Activated naive CD4-positive, alpha-beta T cell treated with anti-CD3 and anti-CD28 coated beads, Interleukin-2, amount 50 U/mL, for 24 hours (primary cell): Measurements from ENCODE around the gene WDR70.
"Not testable (repeated sequence)": the region's sequence is repeated elsewhere in the genome, so short reads cannot be mapped to it uniquely, and the experiment has no call there.

Experiments
- H3K27ac Mint-ChIP-seq: one replicate; pipeline ENCODE4 v1.8.0; 2021; ENCODE audit warnings: mild to moderate bottlenecking, mixed read lengths
- H3K27me3 Mint-ChIP-seq: one replicate; pipeline ENCODE4 v1.8.0; 2021; ENCODE audit warnings: mixed read lengths
- H3K36me3 Mint-ChIP-seq: one replicate; pipeline ENCODE4 v1.8.0; 2021; ENCODE audit warnings: mixed read lengths
- H3K4me1 Mint-ChIP-seq: one replicate; pipeline ENCODE4 v1.8.0; 2021; ENCODE audit warnings: mixed read lengths
- H3K4me3 Mint-ChIP-seq: one replicate; pipeline ENCODE4 v1.8.0; 2021; ENCODE audit warnings: mild to moderate bottlenecking, mixed read lengths
- H3K9me3 Mint-ChIP-seq: one replicate; pipeline ENCODE4 v1.8.0; 2021; ENCODE audit warnings: mixed read lengths

Gene WDR70

GRCh38 chr5:37688925-37689324, 309.8 kb downstream of the WDR70 start:
- Mint-ChIP-seq H3K36me3 (peaks cover 26% of the 10 kb centered on the region), H3K9me3 (peaks cover 11% of the 10 kb centered on the region)
- H3K4me3 Mint-ChIP-seq, H3K4me1 Mint-ChIP-seq, H3K27me3 Mint-ChIP-seq, H3K27ac Mint-ChIP-seq: not testable (repeated sequence)

DNA sequence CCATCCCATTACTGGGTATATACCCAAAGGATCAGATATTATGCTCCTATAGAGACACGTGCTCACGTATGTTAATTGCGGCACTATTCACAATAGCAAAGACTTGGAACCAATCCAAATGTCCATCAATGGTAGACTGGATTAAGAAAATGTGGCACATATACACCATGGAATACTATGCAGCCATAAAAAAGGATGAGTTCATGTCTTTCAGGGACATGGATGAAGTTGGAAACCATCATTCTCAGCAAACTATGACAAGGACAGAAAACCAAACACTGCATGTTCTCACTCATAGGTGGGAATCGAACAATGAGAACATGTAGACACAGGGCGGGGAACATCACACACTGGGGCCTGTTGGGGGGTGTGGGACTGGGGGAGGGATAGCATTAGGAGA, 315.2 kb downstream of the WDR70 start:
- H3K27ac Mint-ChIP-seq, H3K4me1 Mint-ChIP-seq, H3K4me3 Mint-ChIP-seq, H3K27me3 Mint-ChIP-seq: not testable (repeated sequence)
- H3K9me3 Mint-ChIP-seq, result peaks cover 11% of the 10 kb centered on the region
- H3K36me3 Mint-ChIP-seq, result peaks cover 28% of the 10 kb centered on the region

- Mint-ChIP-seq H3K36me3 (peaks cover 26% of the 10 kb centered on the region), H3K4me1 (no peaks in the 10 kb centered on the region), H3K27ac (no peak overlapping the region), H3K9me3 (peaks cover 9% of the 10 kb centered on the region), H3K4me3 (no peak overlapping the region), H3K27me3 (no peaks in the 10 kb centered on the region)
Measured at GRCh38 chr5:37694867-37695266, 315.7 kb downstream of the WDR70 start.

- no peak overlapping the region for H3K27ac Mint-ChIP-seq
- H3K27me3 Mint-ChIP-seq, result no peaks in the 10 kb centered on the region
- H3K9me3 Mint-ChIP-seq, result peaks cover 6% of the 10 kb centered on the region
- no peak overlapping the region for H3K4me3 Mint-ChIP-seq
- H3K36me3 Mint-ChIP-seq, result peaks cover 23% of the 10 kb centered on the region
- no peaks in the 10 kb centered on the region for H3K4me1 Mint-ChIP-seq
Measured at GRCh38 chr5:37695647-37696046, 316.5 kb downstream of the WDR70 start.

DNA sequence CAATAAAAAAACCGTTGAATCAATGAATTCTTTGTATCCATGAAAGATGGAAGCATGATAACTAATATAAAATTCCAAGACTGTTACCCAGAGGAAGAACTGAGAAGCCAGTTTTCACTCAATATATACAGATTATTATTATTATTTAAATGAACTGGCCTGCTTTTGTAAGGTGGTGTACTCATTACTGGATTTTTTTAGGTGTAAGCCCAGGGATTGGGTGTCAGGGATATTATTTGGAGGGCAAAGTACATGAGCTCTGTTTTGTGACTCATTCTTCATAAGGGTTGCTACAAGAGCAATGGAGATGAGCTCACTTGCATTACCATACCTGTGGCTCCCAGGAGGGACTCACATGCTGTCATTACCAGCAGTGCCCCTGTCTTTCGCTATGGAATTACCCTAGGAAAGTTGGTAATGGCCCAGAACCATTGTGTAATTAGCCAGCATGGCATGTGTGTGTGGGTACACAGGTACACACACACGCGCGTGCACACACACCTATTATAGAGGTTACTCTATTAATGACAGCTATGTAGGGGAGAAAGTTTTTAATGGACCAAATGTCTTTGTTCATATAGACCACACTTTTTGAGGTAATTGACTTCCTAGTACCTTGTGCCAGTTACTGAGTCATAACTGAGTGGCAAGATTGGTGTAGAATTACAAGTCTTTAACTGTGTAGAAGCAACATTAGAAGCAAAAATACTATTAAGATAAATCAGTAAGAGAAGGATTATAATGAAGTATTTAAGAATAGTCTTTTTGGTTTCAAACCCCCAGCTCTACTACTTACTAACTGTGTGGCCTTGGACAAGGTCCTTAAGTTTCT, 317.3 kb downstream of the WDR70 start:
- Mint-ChIP-seq H3K27me3 (no peaks in the 10 kb centered on the region), H3K4me1 (no peaks in the 10 kb centered on the region), H3K36me3 (peaks cover 24% of the 10 kb centered on the region), H3K27ac (no peak overlapping the region), H3K9me3 (peaks cover 4% of the 10 kb centered on the region), H3K4me3 (no peak overlapping the region)

GRCh38 chr5:37701868-37702267, 322.8 kb downstream of the WDR70 start:
- H3K9me3 Mint-ChIP-seq, result no peaks in the 10 kb centered on the region
- H3K4me3 Mint-ChIP-seq, result no peak overlapping the region
- H3K27ac Mint-ChIP-seq, result no peak overlapping the region
- no peaks in the 10 kb centered on the region for H3K27me3 Mint-ChIP-seq
- peaks cover 27% of the 10 kb centered on the region for H3K36me3 Mint-ChIP-seq
- H3K4me1 Mint-ChIP-seq, result no peaks in the 10 kb centered on the region

GRCh38 chr5:37703841-37704241, 324.7 kb downstream of the WDR70 start:
- H3K4me3 Mint-ChIP-seq, result no peak overlapping the region

GRCh38 chr5:37704406-37704805, 325.3 kb downstream of the WDR70 start:
- H3K36me3 Mint-ChIP-seq, result peaks cover 23% of the 10 kb centered on the region
- no peak overlapping the region for H3K4me3 Mint-ChIP-seq
- no peaks in the 10 kb centered on the region for H3K4me1 Mint-ChIP-seq
- no peaks in the 10 kb centered on the region for H3K9me3 Mint-ChIP-seq
- H3K27ac Mint-ChIP-seq, result no peak overlapping the region
- H3K27me3 Mint-ChIP-seq, result no peaks in the 10 kb centered on the region

More at GRCh38 chr5:37703841-37704241, 324.7 kb downstream of the WDR70 start:
- no peaks in the 10 kb centered on the region for H3K9me3 Mint-ChIP-seq
- H3K4me1 Mint-ChIP-seq, result no peaks in the 10 kb centered on the region
- H3K27me3 Mint-ChIP-seq, result no peaks in the 10 kb centered on the region
- H3K27ac Mint-ChIP-seq, result no peak overlapping the region
- peaks cover 23% of the 10 kb centered on the region for H3K36me3 Mint-ChIP-seq

DNA sequence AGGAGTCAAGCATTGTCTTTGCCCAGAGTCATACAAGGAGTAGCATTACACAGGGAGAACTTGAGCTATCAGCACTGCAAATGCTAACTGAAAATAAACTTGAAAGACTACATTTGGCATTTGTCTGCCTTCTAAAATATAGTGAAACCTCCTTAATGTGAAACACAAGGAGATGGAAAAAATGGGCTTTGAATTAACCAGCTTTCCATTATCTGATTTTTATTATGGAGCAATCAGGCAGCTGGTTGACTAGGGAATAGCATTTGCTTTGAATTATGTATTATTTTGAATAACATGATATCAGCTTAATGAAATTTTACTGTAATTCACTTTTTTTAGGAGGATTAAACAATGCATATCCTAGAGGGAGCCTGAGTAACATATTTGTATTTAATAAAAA, 329.9 kb downstream of the WDR70 start:
- H3K36me3 Mint-ChIP-seq, result peaks cover 28% of the 10 kb centered on the region
- H3K4me1 Mint-ChIP-seq, result no peaks in the 10 kb centered on the region
- H3K27ac Mint-ChIP-seq, result no peak overlapping the region
- H3K4me3 Mint-ChIP-seq, result no peak overlapping the region
- no peaks in the 10 kb centered on the region for H3K9me3 Mint-ChIP-seq
- no peaks in the 10 kb centered on the region for H3K27me3 Mint-ChIP-seq

GRCh38 chr5:37710965-37711364, 331.8 kb downstream of the WDR70 start:
- Mint-ChIP-seq H3K27ac (no peak overlapping the region), H3K9me3 (no peaks in the 10 kb centered on the region), H3K36me3 (peaks cover 18% of the 10 kb centered on the region), H3K27me3 (no peaks in the 10 kb centered on the region), H3K4me1 (no peaks in the 10 kb centered on the region), H3K4me3 (no peak overlapping the region)

GRCh38 chr5:37712750-37713149, 333.6 kb downstream of the WDR70 start:
- H3K36me3 Mint-ChIP-seq, result peaks cover 20% of the 10 kb centered on the region
- H3K27me3 Mint-ChIP-seq, result no peaks in the 10 kb centered on the region
- H3K9me3 Mint-ChIP-seq, result no peaks in the 10 kb centered on the region
- H3K27ac Mint-ChIP-seq, result no peak overlapping the region
- H3K4me3 Mint-ChIP-seq, result no peak overlapping the region
- H3K4me1 Mint-ChIP-seq, result no peaks in the 10 kb centered on the region

DNA sequence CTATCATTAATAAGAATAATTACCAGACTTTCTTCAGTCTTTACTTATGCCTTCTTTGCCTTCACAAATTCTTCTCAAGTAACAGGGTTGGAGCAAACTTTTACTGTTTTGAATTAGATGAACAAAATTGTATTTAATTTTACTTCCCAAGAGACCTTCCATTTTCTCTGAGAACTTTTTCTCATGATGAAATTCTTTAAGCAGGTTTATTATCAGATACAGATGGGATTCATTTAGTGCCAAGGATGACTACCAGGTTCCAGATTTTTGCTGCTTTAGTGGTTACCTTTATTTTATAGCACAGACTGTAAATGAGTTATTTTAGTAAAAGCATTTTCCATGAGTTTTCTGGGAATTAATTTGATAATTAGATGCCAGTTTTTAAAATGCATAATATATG, 335.6 kb downstream of the WDR70 start:
- H3K27ac Mint-ChIP-seq, result no peak overlapping the region
- H3K4me3 Mint-ChIP-seq, result no peak overlapping the region
- H3K9me3 Mint-ChIP-seq, result no peaks in the 10 kb centered on the region
- peaks cover 24% of the 10 kb centered on the region for H3K36me3 Mint-ChIP-seq
- no peaks in the 10 kb centered on the region for H3K4me1 Mint-ChIP-seq
- H3K27me3 Mint-ChIP-seq, result no peaks in the 10 kb centered on the region

DNA sequence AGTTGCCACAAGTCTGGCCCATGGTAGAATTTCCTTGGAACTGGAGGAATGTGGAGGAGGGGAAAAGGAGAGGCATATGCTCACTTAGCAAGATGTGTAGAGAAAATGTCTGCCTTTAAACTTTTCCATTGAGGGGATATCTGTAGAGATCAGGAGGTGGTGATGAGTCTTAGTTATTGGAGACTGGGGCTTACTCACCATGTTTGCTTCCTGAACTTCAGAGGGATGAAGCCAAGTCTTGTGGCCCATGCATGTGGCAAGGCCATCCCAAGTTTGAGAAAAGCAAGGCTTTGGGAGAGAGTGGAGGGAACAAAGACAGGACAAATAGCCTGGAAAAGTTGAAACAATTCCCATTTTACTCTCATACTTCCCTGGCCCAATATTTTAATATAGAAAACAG, 336.2 kb downstream of the WDR70 start:
- H3K4me1 Mint-ChIP-seq, result no peaks in the 10 kb centered on the region
- peaks cover 25% of the 10 kb centered on the region for H3K36me3 Mint-ChIP-seq
- no peak overlapping the region for H3K27ac Mint-ChIP-seq
- no peaks in the 10 kb centered on the region for H3K9me3 Mint-ChIP-seq
- no peaks in the 10 kb centered on the region for H3K27me3 Mint-ChIP-seq
- no peak overlapping the region for H3K4me3 Mint-ChIP-seq

DNA sequence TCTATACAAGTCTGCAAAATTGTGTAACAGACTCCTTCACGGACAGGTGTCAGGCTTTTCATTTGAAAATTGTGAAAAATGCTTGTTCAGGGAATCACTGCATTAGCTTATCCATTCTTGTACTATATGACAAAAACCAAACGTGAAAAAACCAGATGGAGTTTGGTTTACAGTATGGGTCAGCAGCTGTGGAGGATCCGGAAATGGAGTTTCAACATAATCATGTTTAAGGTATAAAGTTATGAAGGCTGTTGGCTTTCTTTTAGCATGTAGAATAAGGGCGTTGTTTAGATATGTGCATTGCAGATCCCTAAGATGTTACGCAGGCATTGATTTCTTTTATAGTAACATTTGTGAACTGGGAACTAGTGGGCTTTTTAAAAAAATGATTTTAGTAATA, 336.9 kb downstream of the WDR70 start:
- Mint-ChIP-seq H3K27ac (no peak overlapping the region), H3K36me3 (peaks cover 30% of the 10 kb centered on the region), H3K4me1 (peaks cover 3% of the 10 kb centered on the region), H3K9me3 (no peaks in the 10 kb centered on the region), H3K4me3 (no peak overlapping the region), H3K27me3 (no peaks in the 10 kb centered on the region)

DNA sequence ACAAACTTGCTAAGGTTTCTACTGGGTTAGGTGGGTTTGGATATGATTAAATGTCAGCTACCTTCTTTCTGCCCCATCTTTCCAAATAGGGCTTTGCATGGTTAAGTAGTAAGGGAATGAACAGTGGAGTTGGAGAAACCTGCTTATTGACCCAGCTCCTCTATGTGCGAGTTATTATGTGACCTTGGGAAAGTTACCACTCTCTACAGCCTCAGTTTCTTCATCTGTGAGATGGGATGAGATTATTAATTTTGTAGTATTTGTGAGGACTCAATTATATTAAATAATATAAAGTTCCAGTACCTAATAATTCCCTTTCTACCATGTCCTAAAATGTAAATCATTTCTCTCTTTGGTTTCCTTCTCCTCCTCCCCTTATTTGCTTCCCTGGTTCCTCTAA, 337.3 kb downstream of the WDR70 start:
- peaks cover 28% of the 10 kb centered on the region for H3K36me3 Mint-ChIP-seq
- H3K27me3 Mint-ChIP-seq, result no peaks in the 10 kb centered on the region
- peaks cover 3% of the 10 kb centered on the region for H3K4me1 Mint-ChIP-seq
- no peaks in the 10 kb centered on the region for H3K9me3 Mint-ChIP-seq
- no peak overlapping the region for H3K27ac Mint-ChIP-seq
- no peak overlapping the region for H3K4me3 Mint-ChIP-seq

GRCh38 chr5:37717276-37717612, 338.1 kb downstream of the WDR70 start:
- H3K4me3 Mint-ChIP-seq, result no peak overlapping the region
- no peaks in the 10 kb centered on the region for H3K9me3 Mint-ChIP-seq

More at GRCh38 chr5:37717276-37717612, 338.1 kb downstream of the WDR70 start:
- peaks cover 3% of the 10 kb centered on the region for H3K4me1 Mint-ChIP-seq
- H3K36me3 Mint-ChIP-seq, result peaks cover 30% of the 10 kb centered on the region
- H3K27ac Mint-ChIP-seq, result no peak overlapping the region
- H3K27me3 Mint-ChIP-seq, result no peaks in the 10 kb centered on the region
